Upper lobe of left lung (tissue), 4 donors: ENCODE measurements around the gene ZHX3.

ENCODE experiments used
- POLR2A ChIP-seq, 4 donors: fragments of 450-650 bp; IDR thresholded peaks; one replicate each; pipeline ENCODE4 v1.5.1; 2016 to 2017; ENCODE audit warnings: antibody characterized with exemption in 4 of 4, mild to moderate bottlenecking in 2 of 4
- POLR2AphosphoS5 ChIP-seq, 2 donors: sonication (generic); formaldehyde crosslinking; IDR thresholded peaks; one replicate each; pipeline ENCODE4 v1.5.1; 2017; ENCODE audit warnings: antibody characterized with exemption in 2 of 2
- TF ChIP-seq, protein P1 (sequence below), 6 experiments: fragments of 450-650 bp in 4 of 6; fragments of 200-600 bp in 2 of 6; sonication (generic) in 2 of 6; IDR thresholded peaks; one replicate each; pipeline ENCODE4 v1.5.1; 2016 to 2019; ENCODE audit warnings: antibody characterized with exemption in 6 of 6

GRCh38 chr20:41135187-41135887, 182.2 kb downstream of the ZHX3 start:
- TF ChIP-seq, protein P1, sequence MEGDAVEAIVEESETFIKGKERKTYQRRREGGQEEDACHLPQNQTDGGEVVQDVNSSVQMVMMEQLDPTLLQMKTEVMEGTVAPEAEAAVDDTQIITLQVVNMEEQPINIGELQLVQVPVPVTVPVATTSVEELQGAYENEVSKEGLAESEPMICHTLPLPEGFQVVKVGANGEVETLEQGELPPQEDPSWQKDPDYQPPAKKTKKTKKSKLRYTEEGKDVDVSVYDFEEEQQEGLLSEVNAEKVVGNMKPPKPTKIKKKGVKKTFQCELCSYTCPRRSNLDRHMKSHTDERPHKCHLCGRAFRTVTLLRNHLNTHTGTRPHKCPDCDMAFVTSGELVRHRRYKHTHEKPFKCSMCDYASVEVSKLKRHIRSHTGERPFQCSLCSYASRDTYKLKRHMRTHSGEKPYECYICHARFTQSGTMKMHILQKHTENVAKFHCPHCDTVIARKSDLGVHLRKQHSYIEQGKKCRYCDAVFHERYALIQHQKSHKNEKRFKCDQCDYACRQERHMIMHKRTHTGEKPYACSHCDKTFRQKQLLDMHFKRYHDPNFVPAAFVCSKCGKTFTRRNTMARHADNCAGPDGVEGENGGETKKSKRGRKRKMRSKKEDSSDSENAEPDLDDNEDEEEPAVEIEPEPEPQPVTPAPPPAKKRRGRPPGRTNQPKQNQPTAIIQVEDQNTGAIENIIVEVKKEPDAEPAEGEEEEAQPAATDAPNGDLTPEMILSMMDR (IDR thresholded peaks at IDR 0.05) = peak; percentile 55 to 81 (median 74)
- TF ChIP-seq POLR2A (IDR thresholded peaks at IDR 0.05) (no peak), POLR2AphosphoS5 (IDR thresholded peaks at IDR 0.05) (no peak)
